OCI-LY3 (cell line): ENCODE data around the gene SH3PXD2B.

Source experiments
- H2AFZ ChIP-seq: fragments of 200-600, 300-600 bp; shearing (Covaris generic); 2 replicates; pipeline ENCODE4 v1.6.0; 2014; ENCODE audit warnings: antibody characterized with exemption, low read depth, low read length
- H3K27ac ChIP-seq: fragments of 200-600, 300-600 bp; sonication (generic); 2 replicates; pipeline ENCODE4 v1.5.1; 2014; ENCODE audit warnings: mild to moderate bottlenecking, low read length, moderate library complexity, mixed read lengths
- H3K27me3 ChIP-seq: fragments of 200-600, 300-600 bp; sonication (generic); 2 replicates; pipeline ENCODE4 v1.6.1; 2014; ENCODE audit warnings: low read depth, low read length, mixed read lengths
- H3K36me3 ChIP-seq: fragments of 200-600, 300-600 bp; sonication (generic); replicated peaks from 2 replicates; pipeline ENCODE3; 2014; ENCODE audit warnings: low read depth, low read length, mixed read lengths
- H3K4me1 ChIP-seq: fragments of 300-600, 200-600 bp; sonication (generic); 2 replicates; pipeline ENCODE4 v1.6.1; 2014; ENCODE audit warnings: low read length, mixed read lengths
- H3K4me2 ChIP-seq: fragments of 200-600, 300-600 bp; sonication (generic); 2 replicates; pipeline ENCODE4 v1.6.1; 2014; ENCODE audit warnings: low read length, mixed read lengths
- H3K4me3 ChIP-seq: fragments of 300-600, 200-600 bp; sonication (generic); 2 replicates; pipeline ENCODE4 v1.5.1; 2014; ENCODE audit warnings: antibody characterized with exemption, mild to moderate bottlenecking, low read length, moderate library complexity
- H3K79me2 ChIP-seq: fragments of 300-600, 200-600 bp; shearing (Covaris generic); 2 replicates; pipeline ENCODE4 v1.6.1; 2014; ENCODE audit warnings: mild to moderate bottlenecking, low read length, mixed read lengths
- H3K9ac ChIP-seq: fragments of 300-600, 200-600 bp; shearing (Covaris generic); 2 replicates; pipeline ENCODE4 v1.6.0; 2014; ENCODE audit warnings: mild to moderate bottlenecking, low read length, moderate library complexity
- H3K9me3 ChIP-seq: fragments of 200-600, 300-600 bp; shearing (Covaris generic); 2 replicates; pipeline ENCODE4 v1.6.1; 2014; ENCODE audit warnings: low read length, mixed read lengths; ENCODE audit not compliant: insufficient read depth
- H4K20me1 ChIP-seq: fragments of 200-600, 300-600 bp; sonication (generic); 2 replicates; pipeline ENCODE4 v1.6.1; 2016; ENCODE audit warnings: low read length, mixed read lengths; ENCODE audit not compliant: insufficient read depth
- CTCF ChIP-seq: fragments of 200-600, 300-600 bp; sonication (generic); IDR thresholded peaks from 2 replicates; pipeline ENCODE4 v1.5.1; 2014; ENCODE audit warnings: antibody characterized with exemption, low read length, low read depth
- EZH2phosphoT487 ChIP-seq: fragments of 200-600 bp; shearing (Covaris generic); IDR thresholded peaks from 2 replicates; pipeline ENCODE4 v1.6.1; 2018; ENCODE audit warnings: antibody characterized with exemption, mixed run types, low read depth

SH3PXD2B gene

GRCh38 chr5:172492097-172492840, 37.9 kb upstream of the SH3PXD2B start:
- Histone ChIP-seq H3K4me2 (no peak overlapping the region), H3K9ac (no peak overlapping the region), H3K27me3 (peaks cover 55% of the 10 kb centered on the region), H3K9me3 (no peaks in the 10 kb centered on the region), H3K36me3 (no peaks in the 10 kb centered on the region), H3K4me1 (no peaks in the 10 kb centered on the region), H3K4me3 (no peak overlapping the region), H4K20me1 (no peaks in the 10 kb centered on the region), H2AFZ (no peak overlapping the region), H3K79me2 (no peaks in the 10 kb centered on the region), H3K27ac (no peak overlapping the region)
- TF ChIP-seq CTCF (no peak), EZH2phosphoT487 (no peak)

GRCh38 chr5:172491481-172491880, 37.2 kb upstream of the SH3PXD2B start:
- no peaks in the 10 kb centered on the region for H3K9me3 ChIP-seq
- TF ChIP-seq CTCF: no peak
- no peak for TF ChIP-seq EZH2phosphoT487
- H3K27ac ChIP-seq: no peak overlapping the region
- H3K4me1 ChIP-seq: no peaks in the 10 kb centered on the region
- peaks cover 52% of the 10 kb centered on the region for H3K27me3 ChIP-seq
- no peaks in the 10 kb centered on the region for H3K79me2 ChIP-seq
- no peak overlapping the region for H2AFZ ChIP-seq
- no peak overlapping the region for H3K4me3 ChIP-seq
- H4K20me1 ChIP-seq: no peaks in the 10 kb centered on the region
- H3K4me2 ChIP-seq: no peak overlapping the region
- no peaks in the 10 kb centered on the region for H3K36me3 ChIP-seq
- H3K9ac ChIP-seq: no peak overlapping the region

GRCh38 chr5:172490514-172491461, 36.5 kb upstream of the SH3PXD2B start:
- Histone ChIP-seq H3K9ac (no peak overlapping the region), H3K4me3 (no peak overlapping the region)

More at GRCh38 chr5:172490514-172491461, 36.5 kb upstream of the SH3PXD2B start:
- Histone ChIP-seq H3K9me3 (no peaks in the 10 kb centered on the region), H3K79me2 (no peaks in the 10 kb centered on the region), H3K4me1 (no peaks in the 10 kb centered on the region), H3K4me2 (no peak overlapping the region), H2AFZ (no peak overlapping the region), H4K20me1 (no peaks in the 10 kb centered on the region), H3K36me3 (no peaks in the 10 kb centered on the region), H3K27ac (no peak overlapping the region), H3K27me3 (peaks cover 48% of the 10 kb centered on the region)
- TF ChIP-seq CTCF: no peak
- TF ChIP-seq EZH2phosphoT487: no peak
